ENCODE data around the gene LY9.

The LY9 gene

GRCh38 chr1:160837558-160838205 lies 41.7 kb downstream of the LY9 start:
- DNase-seq (ENCODE audit: extremely low read depth, low read depth) = no peak
- no peak for TF ChIP-seq CTCF (IDR thresholded peaks at IDR 0.05; ENCODE audit: low read depth, low read length)

DNA sequence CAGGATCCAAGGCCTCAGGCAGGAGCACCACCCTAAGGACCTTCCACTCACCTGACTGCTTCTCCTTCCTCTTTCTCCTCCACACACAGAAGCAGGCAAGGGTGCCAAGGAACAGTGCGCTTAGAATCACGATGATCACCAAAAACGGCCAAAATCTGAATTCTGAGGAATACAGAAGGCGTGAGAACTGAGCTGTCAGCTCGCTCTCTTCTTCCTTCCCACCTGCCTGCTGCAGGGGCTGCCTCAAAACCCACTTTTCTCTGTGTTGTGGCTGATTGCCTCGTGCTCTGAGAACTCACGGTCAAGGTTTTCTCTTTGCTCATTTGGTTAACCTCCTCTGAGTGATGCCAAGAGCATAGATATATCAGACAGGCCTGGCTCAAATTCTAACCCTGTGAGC lies 42.9 kb downstream of the LY9 start:
- no peak for TF ChIP-seq CTCF (IDR thresholded peaks at IDR 0.05; ENCODE audit: low read depth, low read length)

DNA sequence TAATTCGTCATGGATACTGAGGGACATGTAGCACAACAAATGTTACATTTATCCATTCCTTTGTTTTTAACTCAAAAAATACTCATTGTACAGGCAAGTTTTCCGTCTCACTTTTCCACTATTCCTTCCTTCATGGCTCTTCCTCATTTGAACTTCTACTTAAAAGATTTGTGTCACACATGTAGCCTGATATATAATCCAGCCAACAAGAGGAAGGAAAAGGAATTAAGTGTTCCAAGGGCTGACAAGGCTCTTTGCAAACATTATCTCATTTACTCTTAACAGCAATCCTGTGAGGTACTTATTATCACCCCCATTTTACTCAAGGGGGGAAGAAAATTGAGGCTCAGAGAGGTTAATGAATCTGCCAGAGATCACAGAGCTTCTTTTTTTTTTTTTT lies 43.8 kb downstream of the LY9 start:
- no peak for DNase-seq (ENCODE audit: extremely low read depth, low read depth)
- no peak for TF ChIP-seq CTCF (IDR thresholded peaks at IDR 0.05; ENCODE audit: low read depth, low read length)

More for the DNA sequence above, 42.9 kb downstream of the LY9 start:
- DNase-seq (ENCODE audit: extremely low read depth, low read depth) = no peak

DNA sequence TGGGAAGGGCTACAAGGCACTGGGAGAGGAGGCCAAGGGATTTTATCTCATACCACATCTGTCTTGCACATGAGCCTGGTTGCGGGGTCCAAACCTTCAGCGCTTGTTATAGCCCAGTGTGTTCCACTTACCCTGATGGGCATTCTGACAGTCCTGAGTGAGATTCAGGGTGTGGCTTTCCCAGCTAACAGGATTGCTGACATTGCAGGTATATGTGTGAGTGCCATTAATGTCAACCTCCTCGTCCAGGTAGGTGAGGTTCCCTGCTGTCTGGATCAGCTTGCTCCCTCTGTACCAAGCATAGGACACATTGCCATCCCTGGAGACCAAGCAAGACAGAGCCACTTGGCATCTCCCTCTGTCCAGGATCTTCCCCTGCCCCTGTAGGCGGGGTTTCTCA lies 45.1 kb downstream of the LY9 start:
- no peak for TF ChIP-seq CTCF (IDR thresholded peaks at IDR 0.05; ENCODE audit: low read depth, low read length)
- no peak for DNase-seq (ENCODE audit: extremely low read depth, low read depth)

GRCh38 chr1:160844447-160845232 lies 48.7 kb downstream of the LY9 start:
- DNase-seq (ENCODE audit: extremely low read depth, low read depth) = no peak
- no peak for TF ChIP-seq CTCF (IDR thresholded peaks at IDR 0.05; ENCODE audit: low read depth, low read length)

DNA sequence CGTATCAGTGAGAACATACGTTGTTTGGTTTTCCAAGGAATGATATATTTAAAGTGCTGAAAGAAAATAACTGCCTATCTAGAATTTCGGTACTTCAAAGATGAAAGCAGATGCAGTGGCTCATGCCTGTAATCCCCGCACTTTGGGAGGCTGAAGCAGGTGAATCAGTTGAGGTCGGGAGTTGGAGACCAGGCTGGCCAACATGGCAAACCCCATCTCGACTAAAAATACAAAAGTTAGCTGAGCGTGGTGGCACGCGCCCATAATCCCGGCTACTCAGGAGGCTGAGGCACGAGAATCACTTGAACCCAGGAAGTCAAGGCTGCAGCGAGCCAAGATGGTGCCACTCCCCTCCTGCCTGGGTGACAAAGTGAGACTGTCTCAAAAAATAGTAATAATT lies 50.3 kb downstream of the LY9 start:
- no peak for DNase-seq (ENCODE audit: extremely low read depth, low read depth)

More for the DNA sequence above, 50.3 kb downstream of the LY9 start:
- no peak for TF ChIP-seq CTCF (IDR thresholded peaks at IDR 0.05; ENCODE audit: low read depth, low read length)

All from AG09319 (cell line).